GM13976 (cell line): Measurements from ENCODE around the gene C1orf141.

ENCODE experiments used
- DNase-seq: peaks from one replicate; pipeline ENCODE4 v3.0.0; 2012; ENCODE audit warnings: low spot score
- CTCF ChIP-seq: IDR thresholded peaks from 2 replicates; pipeline ENCODE4 v1.5.1; 2012; ENCODE audit warnings: borderline replicate concordance, mild to moderate bottlenecking; ENCODE audit not compliant: insufficient read depth; ENCODE audit errors: extremely low read depth, missing control alignments, control extremely low read depth
- in situ Hi-C: fragments of 300-500 bp; cut with MboI; formaldehyde crosslinking; loops from one replicate; pipeline ENCODE4 v1.12.0; 2022; ENCODE audit warnings: low sequenced_read_pairs, mixed read lengths, inconsistent platforms; ENCODE audit not compliant: unreplicated experiment

The C1orf141 gene

GRCh38 chr1:67134695-67135094 lies at the start of gene C1orf141:
Gene C1orf141 (minus strand): TSS chr1:67134970. CDS start chr1:67127240, 7,730 bp downstream.
- in situ Hi-C loops: no loop called here
- DNase-seq: peak; percentile 25
- no peak for TF ChIP-seq CTCF

DNA sequence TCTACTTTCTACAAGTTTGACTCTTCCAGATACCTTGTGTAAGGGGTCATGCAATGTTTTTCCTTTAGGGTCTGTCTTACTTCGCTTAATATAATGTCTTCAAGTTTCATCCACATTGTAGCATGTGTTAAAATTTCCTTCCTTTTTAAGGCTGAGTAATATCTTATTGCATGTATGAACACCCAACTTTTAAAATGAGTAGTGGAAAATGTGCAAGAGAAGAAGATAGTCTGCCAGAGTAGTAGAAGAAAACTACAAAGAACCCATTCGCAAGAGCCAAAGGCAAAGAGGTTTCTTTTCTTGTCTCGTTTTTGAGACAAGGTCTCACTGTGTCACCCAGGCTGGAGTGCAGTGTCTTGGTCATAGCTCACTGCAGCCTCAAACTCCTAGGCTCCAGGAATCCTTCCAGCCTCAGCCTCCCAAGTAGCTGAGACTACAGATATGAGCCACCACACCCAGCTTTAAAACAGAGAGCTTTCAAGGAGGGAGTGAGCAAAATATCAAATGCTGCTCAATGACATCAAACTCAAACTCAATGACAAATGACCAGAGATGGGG lies 40.8 kb upstream of the C1orf141 start:
- in situ Hi-C loops: no loop called here
- no peak for DNase-seq
- TF ChIP-seq CTCF: no peak

GRCh38 chr1:67174716-67175284 lies 40.0 kb upstream of the C1orf141 start:
- TF ChIP-seq CTCF: no peak
- in situ Hi-C loops: no loop called here
- no peak for DNase-seq

DNA sequence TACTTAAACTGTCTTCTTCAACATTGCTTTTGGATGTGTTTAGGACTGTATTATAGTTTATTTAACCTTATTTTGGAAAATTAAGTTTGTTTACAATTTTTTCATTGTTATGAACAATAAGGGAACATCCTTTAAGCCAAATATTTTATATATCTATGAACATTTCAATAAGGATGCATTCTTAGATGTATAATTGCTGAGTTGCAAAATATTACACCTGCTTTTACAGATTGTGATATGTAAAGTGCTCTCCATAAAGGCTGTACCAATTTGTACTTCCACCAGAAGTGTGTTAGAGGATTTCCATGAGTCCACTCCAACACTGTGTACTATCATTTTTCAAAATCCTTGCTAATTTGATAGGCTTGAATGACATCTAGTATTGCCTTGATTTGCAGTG lies 39.2 kb upstream of the C1orf141 start:
- no peak for TF ChIP-seq CTCF
- in situ Hi-C loops: no loop called here

DNA sequence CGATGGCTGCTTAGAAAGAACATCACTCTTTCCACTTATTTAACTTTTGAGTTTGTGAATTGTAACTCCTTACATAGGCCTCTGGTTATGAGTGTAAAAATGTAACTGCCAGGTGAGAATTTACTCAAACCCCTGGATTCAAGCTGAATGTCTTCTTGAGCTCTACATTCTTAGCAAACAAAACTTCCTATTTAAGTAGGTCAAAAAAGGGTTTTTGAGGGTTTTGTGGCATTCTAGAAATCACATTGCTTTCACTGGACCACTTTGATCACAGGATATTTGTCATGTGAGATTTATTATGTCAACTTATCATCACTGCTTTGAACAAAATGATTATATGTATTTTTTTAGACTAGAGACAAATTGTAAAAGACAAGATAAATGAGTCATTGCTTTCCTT lies 37.2 kb upstream of the C1orf141 start:
- no peak for TF ChIP-seq CTCF
- in situ Hi-C loops: no loop called here
- no peak for DNase-seq

More for the DNA sequence above, 39.2 kb upstream of the C1orf141 start:
- no peak for DNase-seq

- DNase-seq: no peak
- in situ Hi-C loops: no loop called here
- no peak for TF ChIP-seq CTCF
These were observed 36.8 kb upstream of the C1orf141 start for GRCh38 chr1:67171574-67171955.
